Stimulated activated CD8-positive, alpha-beta memory T cell treated with anti-CD3 and anti-CD28 coated beads, Interleukin-15, amount 100 ng/mL, for 48 hours (primary cell): ENCODE data around the gene TMCC1.
"Not testable (repeated sequence)": the region's sequence is repeated elsewhere in the genome, so short reads cannot be mapped to it uniquely, and the experiment has no call there.

ENCODE experiments used
- DNase-seq, 2 donors: peaks; one replicate each; pipeline ENCODE4 v3.0.0-alpha.2; 2020; ENCODE audit warnings: low read depth in 2 of 2

The TMCC1 gene

GRCh38 chr3:129727707-129728106 is 165.8 kb downstream of the TMCC1 start:
- no peak for DNase-seq

- no peak for DNase-seq
Measured at GRCh38 chr3:129723558-129724324, 169.8 kb downstream of the TMCC1 start.

- DNase-seq: no peak
Measured at GRCh38 chr3:129722527-129722926, 171.0 kb downstream of the TMCC1 start.

- no peak for DNase-seq
Measured at GRCh38 chr3:129718201-129718600, 175.3 kb downstream of the TMCC1 start.

- no peak for DNase-seq
Measured at GRCh38 chr3:129715854-129716253, 177.7 kb downstream of the TMCC1 start.

GRCh38 chr3:129708328-129708861 is 185.1 kb downstream of the TMCC1 start:
- DNase-seq: no peak

- no peak for DNase-seq
Measured at GRCh38 chr3:129705274-129705673, 188.2 kb downstream of the TMCC1 start.

- DNase-seq: no peak
Measured at GRCh38 chr3:129703913-129704312, 189.6 kb downstream of the TMCC1 start.

GRCh38 chr3:129702934-129703712 is 190.4 kb downstream of the TMCC1 start:
- DNase-seq: no peak

GRCh38 chr3:129701161-129701560 is 192.3 kb downstream of the TMCC1 start:
- no peak for DNase-seq

GRCh38 chr3:129699612-129700011 is 193.9 kb downstream of the TMCC1 start:
- DNase-seq: no peak

GRCh38 chr3:129699199-129699598 is 194.3 kb downstream of the TMCC1 start:
- no peak for DNase-seq

GRCh38 chr3:129697229-129697969 is 196.1 kb downstream of the TMCC1 start:
- DNase-seq: no peak

GRCh38 chr3:129696430-129696829 is 197.1 kb downstream of the TMCC1 start:
- DNase-seq: not testable (repeated sequence)

GRCh38 chr3:129695230-129695629 is 198.3 kb downstream of the TMCC1 start:
- DNase-seq: no peak

GRCh38 chr3:129694228-129694627 is 199.3 kb downstream of the TMCC1 start:
- no peak for DNase-seq

GRCh38 chr3:129692743-129693142 is 200.8 kb downstream of the TMCC1 start:
- DNase-seq: no peak

GRCh38 chr3:129690963-129691362 is 202.5 kb downstream of the TMCC1 start:
- no peak for DNase-seq

GRCh38 chr3:129690406-129690805 is 203.1 kb downstream of the TMCC1 start:
- no peak for DNase-seq

GRCh38 chr3:129689036-129689435 is 204.5 kb downstream of the TMCC1 start:
- DNase-seq: no peak

GRCh38 chr3:129688271-129688895 is 205.1 kb downstream of the TMCC1 start:
- no peak for DNase-seq
